ENCODE measurements around the gene SPARCL1.
"Not testable (repeated sequence)": the region's sequence is repeated elsewhere in the genome, so short reads cannot be mapped to it uniquely, and the experiment has no call there.

The SPARCL1 gene, protein sequence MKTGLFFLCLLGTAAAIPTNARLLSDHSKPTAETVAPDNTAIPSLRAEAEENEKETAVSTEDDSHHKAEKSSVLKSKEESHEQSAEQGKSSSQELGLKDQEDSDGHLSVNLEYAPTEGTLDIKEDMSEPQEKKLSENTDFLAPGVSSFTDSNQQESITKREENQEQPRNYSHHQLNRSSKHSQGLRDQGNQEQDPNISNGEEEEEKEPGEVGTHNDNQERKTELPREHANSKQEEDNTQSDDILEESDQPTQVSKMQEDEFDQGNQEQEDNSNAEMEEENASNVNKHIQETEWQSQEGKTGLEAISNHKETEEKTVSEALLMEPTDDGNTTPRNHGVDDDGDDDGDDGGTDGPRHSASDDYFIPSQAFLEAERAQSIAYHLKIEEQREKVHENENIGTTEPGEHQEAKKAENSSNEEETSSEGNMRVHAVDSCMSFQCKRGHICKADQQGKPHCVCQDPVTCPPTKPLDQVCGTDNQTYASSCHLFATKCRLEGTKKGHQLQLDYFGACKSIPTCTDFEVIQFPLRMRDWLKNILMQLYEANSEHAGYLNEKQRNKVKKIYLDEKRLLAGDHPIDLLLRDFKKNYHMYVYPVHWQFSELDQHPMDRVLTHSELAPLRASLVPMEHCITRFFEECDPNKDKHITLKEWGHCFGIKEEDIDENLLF

DNA sequence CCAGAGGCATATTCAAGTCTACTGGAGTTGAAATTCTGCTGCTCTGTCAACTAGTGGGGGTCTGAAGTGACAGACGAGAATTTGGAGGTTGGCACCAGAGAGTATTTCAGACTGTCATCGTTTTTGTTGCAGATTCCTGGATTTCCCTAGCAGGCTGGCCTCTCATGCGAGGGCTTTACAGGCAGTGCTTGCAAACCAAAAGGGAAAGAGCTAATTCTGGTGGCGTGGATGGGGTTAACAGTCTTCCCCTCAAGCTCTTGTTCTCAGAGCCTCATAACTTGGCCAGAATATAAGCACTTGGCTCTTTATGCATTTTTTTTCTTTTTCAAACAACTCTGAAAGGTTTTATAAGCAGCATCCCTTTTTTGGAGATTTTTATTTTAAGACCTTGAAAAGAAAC is at the start of gene SPARCL1:
TSS of gene SPARCL1 (minus strand) at position 190 of the 400 bp plus-strand sequence. CDS start 29,802 bp downstream, outside the sequence.
- no peak for DNase-seq (ENCODE audit: low spot score)

DNA sequence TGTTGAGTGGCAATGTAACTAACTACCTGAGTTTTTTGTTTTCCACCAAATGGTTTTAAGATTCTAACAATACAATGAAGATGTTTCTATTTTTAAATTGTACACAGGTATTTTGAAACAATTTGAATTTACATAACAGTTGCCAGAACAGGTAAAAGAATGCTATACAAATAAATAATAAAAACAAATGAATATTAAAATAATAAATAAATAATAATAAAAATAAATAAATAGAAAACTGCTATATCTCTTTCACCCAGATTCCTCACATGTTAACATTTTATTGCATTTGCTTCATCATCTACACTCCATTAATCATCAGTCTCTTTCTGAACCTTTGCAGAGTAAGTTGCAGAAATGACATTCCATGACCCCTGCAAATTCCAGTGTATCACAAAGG is 46.8 kb upstream of the SPARCL1 start:
- DNase-seq (ENCODE audit: low spot score) = no peak

DNA sequence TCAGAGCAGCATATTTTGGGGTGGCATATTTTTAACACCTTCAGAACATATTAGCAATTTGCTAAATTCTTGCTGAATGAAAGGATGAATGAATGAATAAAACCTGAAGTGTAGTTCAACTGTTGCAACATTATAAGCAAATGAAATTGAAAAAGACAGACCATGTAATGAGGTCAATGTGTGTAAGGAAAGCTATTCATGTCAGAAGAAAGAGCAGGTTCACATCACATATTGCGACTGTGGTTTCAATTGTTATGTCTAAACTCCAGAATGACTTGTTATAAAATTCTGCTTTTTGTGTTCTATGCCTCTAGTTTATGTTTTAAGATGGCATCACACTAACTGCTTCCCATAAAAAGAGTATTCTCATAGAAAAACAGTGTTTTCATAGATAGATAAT is 46.2 kb upstream of the SPARCL1 start:
- DNase-seq (ENCODE audit: low spot score) = no peak

DNA sequence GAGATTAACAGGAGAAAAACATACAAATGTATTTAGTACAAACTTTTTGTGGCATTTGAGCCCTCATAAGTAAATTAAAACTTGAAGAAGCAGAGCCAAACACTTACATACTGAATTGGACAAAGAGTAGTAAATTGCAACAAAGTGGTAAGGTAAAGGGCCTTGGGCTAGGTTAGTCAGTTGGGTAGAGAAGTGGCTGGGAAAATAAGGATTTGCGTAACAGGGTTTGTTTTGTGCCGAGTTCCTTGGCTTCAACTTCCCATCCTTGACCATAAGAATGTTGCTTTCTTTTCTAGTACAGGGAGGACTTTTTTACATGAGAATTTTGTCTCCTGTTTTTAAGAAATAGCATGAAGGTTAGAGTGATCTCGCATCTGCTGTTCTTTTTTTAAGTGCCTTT is 45.8 kb upstream of the SPARCL1 start:
- DNase-seq (ENCODE audit: low spot score) = no peak

DNA sequence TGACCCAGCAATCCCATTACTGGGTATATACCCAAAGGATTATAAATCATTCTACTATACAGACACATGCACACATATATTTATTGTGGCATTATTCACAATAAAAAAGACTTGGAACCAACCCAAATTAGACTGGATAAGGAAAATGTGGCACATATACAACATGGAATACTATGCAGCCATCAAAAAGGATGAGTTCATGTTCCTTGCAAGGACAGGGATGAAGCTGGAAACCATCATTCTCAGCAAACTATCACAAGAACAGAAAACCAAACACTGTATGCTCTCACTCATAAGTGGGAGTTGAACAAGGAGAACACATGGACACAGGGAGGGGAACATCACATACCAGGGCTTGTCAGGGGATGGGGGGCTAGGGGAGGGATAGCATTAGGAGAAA is 45.2 kb upstream of the SPARCL1 start:
- not testable (repeated sequence) for DNase-seq (ENCODE audit: low spot score)

DNA sequence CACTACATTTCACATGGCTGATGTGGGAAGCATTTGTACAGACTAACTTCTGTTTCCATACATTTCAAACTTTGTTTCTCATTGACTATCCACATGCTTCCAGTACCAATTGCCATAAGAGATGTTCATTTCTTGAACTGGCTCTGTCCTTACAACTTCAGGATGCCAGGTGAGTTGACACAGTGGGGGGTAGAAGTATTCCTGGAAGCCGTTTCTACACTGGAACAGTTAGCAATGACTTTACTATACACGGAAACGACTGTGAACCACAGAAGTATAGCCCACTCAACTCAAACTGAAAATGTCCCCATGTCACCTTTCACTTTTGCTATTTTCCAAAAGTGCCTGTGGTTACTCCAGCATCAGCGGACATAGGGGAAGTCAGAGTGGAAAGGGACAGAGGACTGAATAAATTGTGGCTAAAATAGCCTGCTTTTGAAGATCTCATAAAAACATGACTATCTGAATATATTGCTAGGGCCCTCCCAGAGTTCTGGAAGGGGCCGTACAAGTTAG is 41.2 kb upstream of the SPARCL1 start:
- DNase-seq (ENCODE audit: low spot score) = no peak

DNA sequence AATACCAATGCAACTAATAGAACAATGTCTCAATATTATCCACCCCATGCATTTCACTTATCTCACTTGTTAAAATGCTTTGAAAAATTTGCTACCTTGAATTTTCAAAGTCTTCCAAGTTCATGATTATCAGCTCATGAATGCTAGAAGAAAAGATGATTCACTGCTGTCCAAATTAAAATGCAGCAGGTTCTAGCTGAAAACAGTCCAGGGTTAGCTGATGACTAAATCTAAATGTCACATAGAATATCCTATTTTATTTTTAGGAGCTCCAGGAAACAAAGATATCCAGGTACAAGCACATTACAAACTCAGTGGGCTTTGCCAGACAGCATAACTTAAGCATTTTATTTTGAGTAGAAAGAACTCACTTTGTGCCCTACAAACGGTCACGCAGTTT is 38.0 kb upstream of the SPARCL1 start:
- DNase-seq (ENCODE audit: low spot score) = no peak

DNA sequence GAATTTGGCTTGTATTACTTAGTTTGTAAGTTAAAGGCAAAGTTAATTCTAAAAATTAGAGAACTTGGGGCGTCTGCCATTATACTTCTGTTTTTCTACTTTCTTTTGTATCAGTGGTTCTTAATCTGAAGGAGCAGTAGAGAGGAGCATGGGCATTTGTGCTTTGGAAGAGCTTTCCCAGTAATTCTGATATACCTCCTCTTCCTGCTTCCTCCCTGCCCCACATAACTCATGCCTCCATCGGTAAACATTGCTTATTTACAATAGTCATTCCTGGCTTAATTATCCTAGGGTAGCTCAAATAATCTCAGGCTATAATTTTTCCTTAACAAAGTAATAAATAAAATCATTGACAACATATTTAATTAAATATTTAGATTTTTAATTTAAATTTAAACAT is 37.1 kb upstream of the SPARCL1 start:
- DNase-seq (ENCODE audit: low spot score) = no peak

DNA sequence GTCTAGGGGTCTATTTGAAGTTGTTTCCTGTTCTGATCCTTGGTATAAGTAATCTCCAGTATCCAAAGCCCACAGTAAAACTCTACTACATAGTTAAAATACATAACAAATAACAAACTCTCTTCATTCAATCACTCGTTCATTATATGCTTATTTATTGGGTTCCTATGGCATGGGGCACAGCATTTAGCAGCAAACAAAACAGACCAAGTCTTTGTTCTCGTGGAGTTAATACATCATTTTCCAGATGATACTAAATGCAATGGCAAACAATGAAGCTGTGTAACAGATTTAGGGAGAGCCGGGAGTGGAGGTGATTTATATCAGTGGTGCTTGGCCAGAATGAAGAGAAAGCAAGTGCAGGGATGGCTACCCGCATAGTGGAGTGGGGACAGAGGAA is 36.6 kb upstream of the SPARCL1 start:
- DNase-seq (ENCODE audit: low spot score) = no peak

DNA sequence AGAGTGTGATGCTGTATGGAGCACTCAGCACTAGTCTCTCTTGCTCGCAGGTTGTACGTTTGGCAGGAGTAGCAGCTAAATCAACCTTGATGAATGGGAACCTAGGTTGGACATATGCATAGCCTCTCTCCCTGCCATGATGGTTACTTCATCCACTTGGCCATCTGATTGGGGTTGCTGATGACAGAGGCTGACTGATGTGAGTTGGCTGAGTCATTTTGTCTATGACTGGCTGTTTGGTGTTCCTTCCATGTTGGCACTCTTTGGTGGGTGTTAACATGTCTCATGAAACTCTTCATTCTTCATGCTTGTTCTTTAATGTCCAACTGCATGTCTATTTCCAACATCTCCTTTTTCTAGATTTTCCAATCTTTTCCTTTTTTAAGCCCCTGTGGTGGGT is 31.6 kb upstream of the SPARCL1 start:
- no peak for DNase-seq (ENCODE audit: low spot score)

DNA sequence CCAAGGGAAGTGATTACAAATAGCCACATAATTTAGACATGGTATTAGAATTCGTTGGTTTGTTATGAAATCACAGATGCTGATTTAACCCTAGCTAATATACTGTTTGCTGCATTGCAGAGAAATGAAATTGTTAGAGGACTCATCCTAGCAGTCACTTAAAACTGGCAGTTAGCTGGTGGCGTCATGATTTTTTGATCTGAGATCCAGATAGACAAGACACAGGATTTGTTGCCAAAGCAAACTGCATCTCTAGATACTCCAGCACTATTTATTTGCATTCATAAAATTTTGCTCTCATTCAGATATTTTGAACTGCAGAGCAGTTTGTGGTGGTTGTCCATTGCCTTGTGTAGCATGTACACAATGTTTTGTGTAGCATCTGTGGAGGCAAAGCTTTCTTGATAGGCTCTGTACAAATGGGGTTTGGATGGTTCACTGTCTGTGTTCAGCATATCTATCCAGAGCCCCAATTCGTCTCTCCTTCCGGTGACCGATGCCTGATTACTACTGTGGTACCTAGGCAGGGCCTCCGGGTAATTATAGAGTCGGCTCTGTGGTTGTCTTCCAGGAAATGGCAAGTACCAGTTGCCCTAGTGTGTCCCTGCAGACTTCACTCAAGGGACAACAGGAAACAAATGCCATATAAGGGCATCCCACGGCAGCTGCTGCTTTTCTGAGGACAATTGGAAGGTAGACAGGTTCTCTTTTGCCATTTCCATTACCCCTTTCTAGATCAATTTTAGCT is 30.1 kb upstream of the SPARCL1 start:
- DNase-seq (ENCODE audit: low spot score) = peak; percentile 58

DNA sequence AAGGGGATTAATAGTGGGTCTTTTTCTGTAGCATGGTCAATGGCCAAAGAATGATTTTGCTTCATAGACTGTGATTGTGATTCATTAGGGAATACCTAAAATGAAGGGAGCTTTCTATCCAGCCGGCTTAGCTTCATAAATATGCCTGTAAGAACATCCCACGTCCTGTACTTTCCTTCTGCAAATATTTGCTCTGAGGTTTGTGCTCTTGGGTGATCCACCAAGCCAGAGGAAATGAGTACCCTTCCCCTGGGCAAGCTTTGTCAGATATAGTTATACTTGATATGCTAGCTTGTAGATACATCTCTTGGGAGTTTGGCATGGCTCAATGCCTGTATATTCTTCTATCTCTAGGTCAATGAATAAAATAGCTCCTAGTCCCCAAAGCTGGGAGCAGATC is 28.2 kb upstream of the SPARCL1 start:
- no peak for DNase-seq (ENCODE audit: low spot score)

DNA sequence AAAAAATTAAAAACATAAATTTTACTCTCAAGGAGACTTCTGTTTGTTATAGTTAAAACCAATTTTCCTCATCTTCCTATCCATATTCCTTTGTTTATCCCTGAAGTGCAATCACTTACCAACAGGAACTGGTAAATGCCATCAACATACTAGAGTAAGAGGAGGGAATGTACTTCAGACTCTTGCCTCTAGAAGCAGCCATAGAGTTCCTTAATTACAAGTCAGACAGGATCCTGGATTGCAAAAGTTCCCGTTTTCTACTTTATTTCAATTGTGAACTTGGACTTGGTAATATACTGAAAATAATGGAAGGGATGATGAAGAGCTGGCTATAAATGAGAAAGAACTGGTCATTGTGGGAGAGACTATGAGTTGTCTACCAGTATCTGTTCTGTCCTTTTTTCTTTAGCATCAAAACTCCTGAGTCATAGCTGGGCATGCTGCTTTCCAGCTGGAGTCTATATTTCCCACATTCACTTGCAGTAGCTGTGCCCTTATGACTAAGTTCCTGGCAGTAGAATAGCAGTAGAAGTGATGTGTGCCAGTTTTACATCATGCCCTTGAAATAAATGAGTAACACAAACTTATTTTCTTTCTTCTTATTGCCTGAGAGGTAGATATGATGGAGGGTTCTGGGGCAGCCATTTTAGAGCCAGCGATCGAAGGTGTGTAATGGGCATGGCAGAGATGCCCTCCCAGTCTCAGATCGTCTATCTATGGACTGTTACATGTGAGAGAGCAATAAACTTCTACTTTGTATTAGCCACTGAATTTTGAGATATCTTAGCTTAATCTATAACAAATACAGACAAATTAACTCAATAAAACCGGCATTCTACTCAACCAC is 26.8 kb upstream of the SPARCL1 start:
- DNase-seq (ENCODE audit: low spot score) = no peak

DNA sequence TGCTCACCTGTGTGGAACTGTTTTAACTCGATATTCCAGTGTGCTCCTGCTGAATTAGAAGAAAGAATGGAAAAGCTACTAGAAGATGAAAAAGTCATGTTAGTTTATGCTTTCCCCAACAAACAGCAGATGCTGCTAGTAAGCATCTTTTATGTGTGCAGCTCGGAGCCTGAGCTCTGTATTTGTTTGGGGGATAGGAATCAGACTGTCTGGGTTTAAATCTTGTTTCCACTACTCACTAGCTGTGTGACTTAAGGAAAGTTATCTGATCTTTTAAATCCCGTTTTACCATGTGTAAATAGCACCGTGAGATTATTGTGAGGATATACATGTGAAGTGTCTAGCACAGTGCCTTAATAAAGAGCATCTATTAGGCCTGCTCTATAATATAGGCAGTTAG is 24.0 kb upstream of the SPARCL1 start:
- DNase-seq (ENCODE audit: low spot score) = no peak

DNA sequence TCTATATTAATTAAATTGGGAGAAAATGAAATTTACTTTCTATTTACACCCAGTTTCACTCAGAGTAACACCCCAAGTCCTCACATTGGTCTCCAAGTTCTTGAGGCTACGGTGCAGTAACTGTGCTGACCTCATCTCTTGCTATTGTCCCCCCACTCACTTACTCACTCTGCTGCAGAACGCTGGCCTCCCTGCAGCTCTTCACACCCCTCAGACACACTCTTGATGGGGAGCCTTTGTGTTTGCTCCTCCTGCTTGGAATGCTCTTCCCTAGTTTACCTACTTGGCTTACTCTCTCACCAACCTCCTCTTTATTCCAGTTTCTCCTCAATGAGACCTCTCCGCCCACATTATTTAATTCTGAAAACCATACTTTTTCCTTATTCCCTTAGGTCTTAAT is 22.2 kb upstream of the SPARCL1 start:
- peak; percentile 41 for DNase-seq (ENCODE audit: low spot score)

DNA sequence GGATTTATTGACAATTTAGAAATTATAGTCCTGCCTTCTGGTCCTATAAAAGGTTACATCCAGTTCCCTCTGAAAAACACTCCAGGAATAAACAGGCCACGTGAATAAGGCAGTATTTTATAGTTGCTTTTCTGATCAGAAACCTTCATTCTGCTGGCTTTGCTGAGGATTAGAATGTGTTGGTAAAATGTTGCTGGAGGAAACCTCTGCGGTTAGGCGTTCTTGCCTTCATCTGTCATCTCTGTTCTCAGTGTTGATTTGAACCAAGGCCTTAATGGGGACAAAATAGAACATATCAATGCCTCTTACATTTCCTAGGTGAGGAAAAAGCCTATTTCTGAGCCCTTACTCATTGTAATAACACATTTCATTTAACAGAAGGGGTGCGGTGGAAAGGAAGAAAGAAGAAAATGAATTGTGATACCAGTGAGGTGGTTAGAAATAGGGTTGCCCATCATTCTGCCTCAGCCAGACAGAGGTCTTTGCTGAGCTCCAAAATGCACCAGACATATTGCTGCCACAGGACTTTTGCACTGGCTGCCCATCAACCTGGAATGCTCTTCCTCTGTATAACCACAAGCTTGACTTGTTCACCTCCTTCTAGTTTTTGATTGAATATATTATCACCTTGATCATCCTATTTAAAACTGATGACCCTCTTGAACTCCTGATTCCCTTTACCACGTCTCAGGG is 18.0 kb upstream of the SPARCL1 start:
- DNase-seq (ENCODE audit: low spot score) = no peak

DNA sequence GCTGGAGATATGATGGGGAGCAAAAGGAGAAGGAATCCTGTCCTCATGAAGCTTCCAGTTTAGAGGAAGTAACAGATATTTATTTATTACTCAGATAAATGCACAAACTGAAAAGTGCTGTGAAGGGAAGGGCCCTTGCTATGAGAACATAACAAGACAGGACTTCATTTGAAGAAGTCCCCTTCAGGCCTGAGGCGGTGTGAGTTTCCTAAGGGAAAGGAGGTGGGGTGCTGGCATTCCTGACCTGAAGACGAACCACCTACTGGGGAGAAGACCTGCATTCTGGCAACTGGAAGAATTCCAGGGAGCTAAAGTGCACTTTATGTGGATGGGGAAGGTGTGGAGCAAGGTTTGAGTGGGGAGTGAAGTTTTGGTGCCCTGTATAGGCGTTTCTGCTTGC is 15.9 kb upstream of the SPARCL1 start:
- DNase-seq (ENCODE audit: low spot score) = no peak

DNA sequence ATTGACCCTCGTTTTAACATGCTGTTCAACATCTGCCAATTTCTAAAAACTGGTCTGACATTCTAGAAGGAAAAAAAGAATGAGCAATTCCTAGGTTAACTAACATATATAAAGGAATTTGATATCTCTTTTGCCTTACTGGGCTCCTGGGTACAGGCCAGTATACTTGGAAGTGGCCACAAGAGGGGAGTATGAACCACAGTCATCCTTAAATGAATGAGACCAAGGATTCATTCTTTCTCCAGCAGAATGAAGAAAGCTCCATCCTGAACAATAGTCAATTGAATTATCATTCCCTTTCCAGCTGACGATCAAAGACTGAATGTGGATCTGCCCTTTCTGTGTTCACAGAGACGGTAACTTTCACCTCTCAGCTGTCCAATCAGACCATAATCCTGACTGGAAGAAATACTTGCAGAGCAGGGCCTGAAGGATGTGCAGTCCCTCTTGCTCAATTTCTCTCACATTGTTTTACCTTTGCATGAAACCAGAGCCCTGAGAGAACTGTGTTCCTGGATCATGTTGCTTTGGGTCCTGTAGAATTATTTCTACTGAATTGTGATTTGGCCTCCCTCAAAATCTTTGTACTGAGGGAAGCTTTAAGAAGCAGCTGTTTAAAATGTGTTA is 14.8 kb upstream of the SPARCL1 start:
- DNase-seq (ENCODE audit: low spot score) = peak; percentile 57

DNA sequence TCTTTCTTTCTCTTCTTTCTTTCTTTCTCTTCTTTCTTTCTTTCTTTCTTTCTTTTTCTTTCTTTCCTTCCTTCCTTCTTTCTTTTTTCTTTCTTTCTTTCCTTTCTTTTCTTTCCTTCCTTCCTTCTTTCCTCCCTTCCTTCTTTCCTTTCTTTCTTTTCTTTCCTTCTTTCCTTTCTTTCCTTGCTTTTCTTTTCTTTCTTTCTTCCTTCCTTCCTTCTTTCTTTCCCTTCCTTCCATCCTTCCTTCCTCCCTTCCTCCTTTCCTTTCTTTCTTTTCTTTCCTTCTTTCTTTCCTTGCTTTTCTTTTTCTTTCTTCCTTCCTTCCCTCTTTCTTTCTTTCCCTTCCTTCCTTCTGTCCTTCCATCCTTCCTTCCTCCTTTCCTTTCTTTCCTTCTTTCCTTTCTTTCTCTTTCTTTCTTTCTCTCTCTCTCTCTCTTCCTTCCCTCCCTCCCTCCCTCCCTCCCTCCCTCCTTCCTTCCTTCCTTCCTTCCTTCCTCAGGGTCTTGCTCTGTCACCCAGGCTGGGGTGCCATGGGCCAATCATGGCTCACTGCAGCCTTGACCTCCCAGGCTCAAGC is 13.6 kb upstream of the SPARCL1 start:
- DNase-seq (ENCODE audit: low spot score) = no peak

DNA sequence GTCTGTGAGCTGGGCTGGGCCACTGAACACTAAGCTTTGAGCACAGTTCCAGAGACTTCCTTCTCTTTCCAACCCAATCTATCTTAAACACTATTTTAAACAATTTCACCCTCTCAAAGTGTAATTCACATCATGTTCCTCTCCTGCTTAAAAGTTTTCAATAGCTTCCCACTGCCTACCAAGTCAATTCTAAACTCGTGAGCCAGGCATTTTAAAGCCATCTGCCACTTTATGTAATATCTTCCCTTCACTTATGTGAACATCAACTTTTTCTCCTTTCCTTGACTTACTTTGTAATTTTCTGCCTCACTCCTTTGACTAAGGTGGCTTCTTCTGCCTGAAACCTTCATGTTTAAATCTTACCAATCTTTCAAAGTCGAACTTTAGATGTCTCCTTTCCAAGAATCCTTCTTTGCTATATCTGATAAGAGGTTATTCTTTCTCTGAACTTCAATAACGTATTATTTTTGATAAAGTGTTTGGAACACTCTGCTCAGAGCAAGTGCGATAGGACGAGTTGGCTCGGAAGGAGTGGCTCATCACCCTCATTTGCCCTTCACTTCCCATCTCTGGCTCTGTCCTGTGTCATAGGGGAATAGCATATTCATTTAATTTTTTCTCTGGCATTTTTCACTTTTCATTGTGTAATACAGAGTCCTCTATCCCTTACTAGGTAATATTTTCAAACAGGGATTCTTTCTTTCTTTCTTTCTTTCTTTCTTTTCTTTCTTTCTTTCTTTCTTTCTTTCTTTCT is 13.0 kb upstream of the SPARCL1 start:
- DNase-seq (ENCODE audit: low spot score) = no peak
